ENCODE results near the gene AK1. TPM values are rescaled to one million over a fixed set of nuclear protein-coding genes. Genes with fewer than 3 reads are reported as not detected.

AK1 gene
- total and polyA plus RNA-seq, 2 donors (not counting 3 experiments of a cell fraction or from before 2014, with no cell fraction given), result 115 to 148 TPM

DNA sequence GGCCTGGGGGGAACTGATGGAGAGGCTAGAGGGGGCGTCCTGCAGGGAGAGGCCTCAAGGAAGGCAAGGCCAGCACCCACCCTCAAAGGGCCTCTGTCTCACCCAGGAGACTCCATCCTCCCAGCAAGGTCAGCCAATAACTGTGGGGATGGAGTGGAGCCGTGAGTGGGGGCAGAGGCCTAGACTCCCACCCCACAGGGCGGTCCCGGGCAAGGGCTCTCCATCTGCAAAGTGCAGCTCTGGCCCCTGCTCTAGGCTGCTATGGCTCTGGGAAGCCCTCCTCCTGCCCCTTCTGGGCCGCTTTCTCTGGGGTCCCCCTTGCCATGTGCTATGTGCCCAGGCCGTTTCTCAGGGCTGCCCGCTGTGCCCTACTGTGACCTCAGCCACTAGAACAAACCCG lies 60.7 kb downstream of the AK1 start:
- no TSS peak for BruUV-seq (replicated peaks)
- Histone ChIP-seq H3K27me3 (ENCODE audit: control insufficient read depth in 2 of 2, insufficient read depth in 2 of 2, low read length in 2 of 2) (no peaks in the 10 kb centered on the region), H3K36me3 (ENCODE audit: control insufficient read depth in 2 of 2, extremely low read depth in 1 of 2, insufficient read depth in 2 of 2, low read length in 2 of 2) (peaks cover 33 to 65% of the 10 kb centered on the region in 2 experiments), H3K4me1 (ENCODE audit: control insufficient read depth, extremely low read depth, insufficient read depth, low read length) (peaks cover 10% of the 10 kb centered on the region), H3K4me3 (replicated peaks in 1 of 3; ENCODE audit: insufficient read depth in 1 of 3, low read depth in 1 of 3, low read length in 3 of 3) (no peak overlapping the region), H3K9me3 (replicated peaks; ENCODE audit: control insufficient read depth, insufficient read depth, low read length) (no peaks in the 10 kb centered on the region), H2AFZ (ENCODE audit: low read depth, low read length) (no peak overlapping the region), H3K9ac (replicated peaks; ENCODE audit: extremely low read depth, insufficient read depth, low read length) (no peak overlapping the region), H3K4me2 (ENCODE audit: insufficient read depth, low read length) (no peak overlapping the region), H3K79me2 (ENCODE audit: control insufficient read depth, insufficient read depth, low read length) (peaks cover 15% of the 10 kb centered on the region), H3K27ac (ENCODE audit: insufficient read depth, low read depth, low read length) (no peak overlapping the region), H3K9me1 (replicated peaks; ENCODE audit: control insufficient read depth, extremely low read depth, insufficient read depth, low read length) (no peaks in the 10 kb centered on the region), H4K20me1 (replicated peaks; ENCODE audit: control insufficient read depth, extremely low read depth, insufficient read depth, low read length) (no peaks in the 10 kb centered on the region)
- CTCF ChIA-PET, result interaction anchor here (1.2 to 8.4 kb wide), 5 partner anchors 11 to 104 kb away, joined by 4 to 76 read pairs (median 6); partner anchors contain the start of genes ENG and TOR2A
- intact Hi-C loops (cut with micrococcal nuclease) (loop anchor here (2.0 kb wide), 1 partner anchor 54 kb away; no protein-coding TSS in a partner anchor), dilution Hi-C loops (cut with MboI; ENCODE audit: extremely low pct_ligation_motif_present, low sequenced_read_pairs) (no loop called here)
- TF ChIP-seq EZH2 (IDR thresholded peaks at IDR 0.05; ENCODE audit: borderline replicate concordance, low read depth, low read length, severe bottlenecking) (no peak), FOS (IDR thresholded peaks at IDR 0.05; ENCODE audit: borderline replicate concordance, insufficient read depth, low read length) (no peak), MYC (IDR thresholded peaks at IDR 0.05; ENCODE audit: low read depth, low read length) (no peak), JUN (IDR thresholded peaks at IDR 0.05; ENCODE audit: borderline replicate concordance, insufficient read depth, insufficient read length, low read depth) (no peak), POLR2AphosphoS5 (IDR thresholded peaks at IDR 0.05; ENCODE audit: insufficient read depth, low read depth, low read length) (no peak), GATA2 (IDR thresholded peaks at IDR 0.05; ENCODE audit: insufficient read depth, insufficient read length, low read depth, low read length) (no peak), POLR2A (IDR thresholded peaks at IDR 0.05; ENCODE audit: low read depth, low read length) (no peak)
- TF ChIP-seq, protein P1, sequence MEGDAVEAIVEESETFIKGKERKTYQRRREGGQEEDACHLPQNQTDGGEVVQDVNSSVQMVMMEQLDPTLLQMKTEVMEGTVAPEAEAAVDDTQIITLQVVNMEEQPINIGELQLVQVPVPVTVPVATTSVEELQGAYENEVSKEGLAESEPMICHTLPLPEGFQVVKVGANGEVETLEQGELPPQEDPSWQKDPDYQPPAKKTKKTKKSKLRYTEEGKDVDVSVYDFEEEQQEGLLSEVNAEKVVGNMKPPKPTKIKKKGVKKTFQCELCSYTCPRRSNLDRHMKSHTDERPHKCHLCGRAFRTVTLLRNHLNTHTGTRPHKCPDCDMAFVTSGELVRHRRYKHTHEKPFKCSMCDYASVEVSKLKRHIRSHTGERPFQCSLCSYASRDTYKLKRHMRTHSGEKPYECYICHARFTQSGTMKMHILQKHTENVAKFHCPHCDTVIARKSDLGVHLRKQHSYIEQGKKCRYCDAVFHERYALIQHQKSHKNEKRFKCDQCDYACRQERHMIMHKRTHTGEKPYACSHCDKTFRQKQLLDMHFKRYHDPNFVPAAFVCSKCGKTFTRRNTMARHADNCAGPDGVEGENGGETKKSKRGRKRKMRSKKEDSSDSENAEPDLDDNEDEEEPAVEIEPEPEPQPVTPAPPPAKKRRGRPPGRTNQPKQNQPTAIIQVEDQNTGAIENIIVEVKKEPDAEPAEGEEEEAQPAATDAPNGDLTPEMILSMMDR (IDR thresholded peaks at IDR 0.05; ENCODE audit: extremely low read depth in 1 of 2, insufficient read depth in 1 of 2, low read depth in 1 of 2, low read length in 2 of 2), result no peak
- TF ChIP-seq, protein P2, sequence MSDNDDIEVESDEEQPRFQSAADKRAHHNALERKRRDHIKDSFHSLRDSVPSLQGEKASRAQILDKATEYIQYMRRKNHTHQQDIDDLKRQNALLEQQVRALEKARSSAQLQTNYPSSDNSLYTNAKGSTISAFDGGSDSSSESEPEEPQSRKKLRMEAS (IDR thresholded peaks at IDR 0.05; ENCODE audit: insufficient read depth, insufficient read length), result no peak
- POLR2A ChIA-PET, result interaction anchor here (1.2 kb wide), 1 partner anchor 46 kb away, joined by 3 read pairs; no protein-coding TSS in a partner anchor
- FAIRE-seq (peak; percentile 8), DNase-seq (ENCODE audit: low read depth, low spot score) (no peak)

Small RNA genes within 50 kb of the gene (microRNA-seq; reads per million reads assigned to microRNA genes)
- gene MIR4672 (ENCODE audit: borderline number of aligned reads, borderline replicate concordance), result not detected

Small RNA genes within 50 kb of the gene (small RNA-seq; reads per million reads assigned to genes)
- gene MIR4672 (ENCODE audit: insufficient read depth, insufficient read length, low read depth, low replicate concordance), result not detected
- gene RF00019 (ENCODE audit: insufficient read depth, insufficient read length, low read depth, low replicate concordance), result not detected
- not detected for gene RNA5SP296 (ENCODE audit: insufficient read depth, insufficient read length, low read depth, low replicate concordance)

Other genes with a start within 250 kb of the AK1 start
- not detected in 2 replicates for gene CFAP157, start 170.7 kb downstream of the AK1 start, total RNA-seq
- gene CFAP157, start 170.7 kb downstream of the AK1 start, polyA plus RNA-seq, result 0.03 TPM in 1 of 2 replicates, not detected in the other
- 19.6 and 25.1 TPM in 2 replicates for gene PTRH1, start 162.0 kb downstream of the AK1 start, total RNA-seq
- gene PTRH1, start 162.0 kb downstream of the AK1 start, polyA plus RNA-seq, result 52.2 and 73.6 TPM in 2 replicates
- gene TTC16, start 161.6 kb downstream of the AK1 start, total RNA-seq, result not detected in 2 replicates
- gene TTC16, start 161.6 kb downstream of the AK1 start, polyA plus RNA-seq, result not detected in 2 replicates
- 17.1 and 19.3 TPM in 2 replicates for gene TOR2A, start 142.4 kb downstream of the AK1 start, total RNA-seq
- gene TOR2A, start 142.4 kb downstream of the AK1 start, polyA plus RNA-seq, result 23.9 and 28.8 TPM in 2 replicates
- gene SH2D3C, start 99.0 kb downstream of the AK1 start, total RNA-seq, result 95.0 and 102 TPM in 2 replicates
- gene SH2D3C, start 99.0 kb downstream of the AK1 start, polyA plus RNA-seq, result 173 and 218 TPM in 2 replicates
- gene CDK9, start 91.6 kb downstream of the AK1 start, total RNA-seq, result 124 and 128 TPM in 2 replicates
- gene CDK9, start 91.6 kb downstream of the AK1 start, polyA plus RNA-seq, result 92.2 and 99.0 TPM in 2 replicates
- 90.2 and 90.7 TPM in 2 replicates for gene FPGS, start 74.8 kb downstream of the AK1 start, total RNA-seq
- gene FPGS, start 74.8 kb downstream of the AK1 start, polyA plus RNA-seq, result 77.7 and 129 TPM in 2 replicates
- gene ENG, start 23.0 kb downstream of the AK1 start, total RNA-seq, result 688 and 728 TPM in 2 replicates
- gene ENG, start 23.0 kb downstream of the AK1 start, polyA plus RNA-seq, result 338 and 355 TPM in 2 replicates
- 43.0 and 43.5 TPM in 2 replicates for gene ST6GALNAC6, start 21.9 kb upstream of the AK1 start, total RNA-seq
- gene ST6GALNAC6, start 21.9 kb upstream of the AK1 start, polyA plus RNA-seq, result 78.9 and 93.6 TPM in 2 replicates
- 38.1 and 45.9 TPM in 2 replicates for gene ST6GALNAC4, start 39.4 kb upstream of the AK1 start, total RNA-seq
- gene ST6GALNAC4, start 39.4 kb upstream of the AK1 start, polyA plus RNA-seq, result 85.3 and 108 TPM in 2 replicates
- 2.9 and 3.8 TPM in 2 replicates for gene PIP5KL1, start 53.1 kb upstream of the AK1 start, total RNA-seq
- 1.5 and 2.3 TPM in 2 replicates for gene PIP5KL1, start 53.1 kb upstream of the AK1 start, polyA plus RNA-seq
- 41.9 and 47.9 TPM in 2 replicates for gene DPM2, start 60.2 kb upstream of the AK1 start, total RNA-seq
- 63.9 and 85.0 TPM in 2 replicates for gene DPM2, start 60.2 kb upstream of the AK1 start, polyA plus RNA-seq
- 16.4 and 19.0 TPM in 2 replicates for gene EEIG1, start 103.3 kb upstream of the AK1 start, total RNA-seq
- gene EEIG1, start 103.3 kb upstream of the AK1 start, polyA plus RNA-seq, result 8.4 and 13.5 TPM in 2 replicates
- 8.2 and 9.7 TPM in 2 replicates for gene NAIF1, start 189.6 kb upstream of the AK1 start, total RNA-seq
- gene NAIF1, start 189.6 kb upstream of the AK1 start, polyA plus RNA-seq, result 9.7 and 10.1 TPM in 2 replicates
- 20.1 and 20.2 TPM in 2 replicates for gene SLC25A25, start 190.6 kb upstream of the AK1 start, total RNA-seq
- gene SLC25A25, start 190.6 kb upstream of the AK1 start, polyA plus RNA-seq, result 14.2 and 18.1 TPM in 2 replicates

Measured in endothelial cell of umbilical vein (primary cell).